Astrocyte (in vitro differentiated cells and primary cell): Measurements from ENCODE around the gene CCK. TPM values are rescaled to one million over a fixed set of nuclear protein-coding genes. Genes with fewer than 3 reads are reported as not detected.

ENCODE experiments used
- DNase-seq: peaks from one replicate; pipeline ENCODE4 v3.0.0-alpha.2; 2010; ENCODE audit warnings: low read depth
- FAIRE-seq: peaks from 2 replicates; lab custom pipeline; 2011; peaks lifted over from hg19 to GRCh38; lab: Jason Lieb, UNC
- H2AFZ ChIP-seq: 2 replicates; pipeline ENCODE4 v1.6.0; 2012; ENCODE audit warnings: low read depth, low read length, inconsistent platforms
- H3K27ac ChIP-seq: 2 replicates; pipeline ENCODE4 v1.5.1; 2011; ENCODE audit warnings: low read depth, low read length, inconsistent platforms
- H3K27me3 ChIP-seq: 2 replicates; pipeline ENCODE4 v1.6.0; 2011; ENCODE audit warnings: low read length, inconsistent platforms; ENCODE audit not compliant: insufficient read depth
- H3K36me3 ChIP-seq: 2 replicates; pipeline ENCODE4 v1.5.1; 2011; ENCODE audit warnings: low read length, inconsistent platforms; ENCODE audit not compliant: insufficient read depth
- H3K4me1 ChIP-seq: 2 replicates; pipeline ENCODE4 v1.5.1; 2011; ENCODE audit warnings: low read length, inconsistent platforms; ENCODE audit not compliant: insufficient read depth
- H3K4me2 ChIP-seq: 2 replicates; pipeline ENCODE4 v1.6.0; 2012; ENCODE audit warnings: low read length, inconsistent platforms
- H3K4me3 ChIP-seq: 2 replicates; pipeline ENCODE4 v1.5.1; 2011; ENCODE audit warnings: low read depth, mild to moderate bottlenecking, low read length, inconsistent platforms; ENCODE audit not compliant: insufficient read depth
- H3K79me2 ChIP-seq: 2 replicates; pipeline ENCODE4 v1.6.0; 2012; ENCODE audit warnings: mild to moderate bottlenecking, low read length, inconsistent platforms; ENCODE audit not compliant: insufficient read depth
- H3K9ac ChIP-seq: 2 replicates; pipeline ENCODE4 v1.6.0; 2012; ENCODE audit warnings: mild to moderate bottlenecking, low read length, inconsistent platforms
- H3K9me3 ChIP-seq: 2 replicates; pipeline ENCODE4 v1.5.1; 2012; ENCODE audit warnings: low read depth, mild to moderate bottlenecking, low read length, inconsistent platforms; ENCODE audit not compliant: insufficient read depth
- H4K20me1 ChIP-seq: 2 replicates; pipeline ENCODE4 v1.6.0; 2012; ENCODE audit warnings: low read length, inconsistent platforms; ENCODE audit not compliant: insufficient read depth
- H3K27ac Mint-ChIP-seq: one replicate; pipeline ENCODE4 v1.8.0; 2021; ENCODE audit warnings: mild to moderate bottlenecking, mixed read lengths; ENCODE audit not compliant: unreplicated experiment
- H3K27me3 Mint-ChIP-seq: one replicate; pipeline ENCODE4 v1.8.0; 2021; ENCODE audit warnings: low read depth, mixed read lengths; ENCODE audit not compliant: unreplicated experiment
- H3K36me3 Mint-ChIP-seq: one replicate; pipeline ENCODE4 v1.8.0; 2021; ENCODE audit warnings: low read depth, mixed read lengths; ENCODE audit not compliant: unreplicated experiment
- H3K4me1 Mint-ChIP-seq: one replicate; pipeline ENCODE4 v1.8.0; 2021; ENCODE audit warnings: low read depth, mixed read lengths; ENCODE audit not compliant: unreplicated experiment
- H3K4me3 Mint-ChIP-seq: one replicate; pipeline ENCODE4 v1.8.0; 2021; ENCODE audit warnings: mild to moderate bottlenecking, moderate library complexity, mixed read lengths; ENCODE audit not compliant: unreplicated experiment
- H3K9me3 Mint-ChIP-seq: one replicate; pipeline ENCODE4 v1.8.0; 2021; ENCODE audit warnings: mild to moderate bottlenecking, mixed read lengths; ENCODE audit not compliant: unreplicated experiment
- CTCF ChIP-seq: IDR thresholded peaks from 2 replicates; pipeline ENCODE4 v1.5.1; 2011; ENCODE audit warnings: low read depth, mild to moderate bottlenecking, inconsistent platforms, low read length, moderate library complexity; ENCODE audit not compliant: insufficient read depth
- EZH2 ChIP-seq: IDR thresholded peaks from 2 replicates; pipeline ENCODE4 v1.6.1; 2012; ENCODE audit warnings: mild to moderate bottlenecking, low read length, inconsistent platforms; ENCODE audit not compliant: insufficient read depth
- total RNA-seq: library from RNA; stranded (reverse); gene quantifications from 2 replicates; pipeline ENCODE4 v1.2.1, GENCODE V29; 2021

CCK gene
- total RNA-seq, 1 donor from 2014 or later = not detected

- no peak for FAIRE-seq
- no peak overlapping the region for H3K27ac Mint-ChIP-seq
- H3K4me2 ChIP-seq = no peak overlapping the region
Observed at GRCh38 chr3:42226470-42227425, 39.2 kb downstream of the CCK start.

GRCh38 chr3:42225486-42226363 lies 40.3 kb downstream of the CCK start:
- no peaks in the 10 kb centered on the region for H3K79me2 ChIP-seq
- DNase-seq (no peak), FAIRE-seq (no peak)
- no peak overlapping the region for H3K4me3 Mint-ChIP-seq
- H3K9ac ChIP-seq = no peak overlapping the region
- H4K20me1 ChIP-seq = no peaks in the 10 kb centered on the region
- no peak overlapping the region for H3K27ac Mint-ChIP-seq
- no peak for TF ChIP-seq EZH2
- no peak for TF ChIP-seq CTCF
- no peak overlapping the region for H2AFZ ChIP-seq
- no peaks in the 10 kb centered on the region for H3K27me3 Mint-ChIP-seq
- no peaks in the 10 kb centered on the region for H3K9me3 ChIP-seq
- H3K4me2 ChIP-seq = no peak overlapping the region
- no peaks in the 10 kb centered on the region for H3K9me3 Mint-ChIP-seq
- no peak overlapping the region for H3K4me3 ChIP-seq
- no peaks in the 10 kb centered on the region for H3K27me3 ChIP-seq
- H3K36me3 ChIP-seq = no peaks in the 10 kb centered on the region
- no peak overlapping the region for H3K27ac ChIP-seq
- peaks cover 2% of the 10 kb centered on the region for H3K4me1 Mint-ChIP-seq
- no peaks in the 10 kb centered on the region for H3K4me1 ChIP-seq
- peaks cover 13% of the 10 kb centered on the region for H3K36me3 Mint-ChIP-seq

More at GRCh38 chr3:42226470-42227425, 39.2 kb downstream of the CCK start:
- H3K4me3 Mint-ChIP-seq = no peak overlapping the region
- DNase-seq = no peak
- peaks cover 2% of the 10 kb centered on the region for H3K4me1 Mint-ChIP-seq
- H3K9me3 Mint-ChIP-seq = no peaks in the 10 kb centered on the region
- Histone ChIP-seq H3K4me1 (no peaks in the 10 kb centered on the region), H3K9me3 (no peaks in the 10 kb centered on the region), H4K20me1 (no peaks in the 10 kb centered on the region), H3K27ac (no peak overlapping the region), H3K36me3 (no peaks in the 10 kb centered on the region), H3K9ac (no peak overlapping the region), H3K79me2 (no peaks in the 10 kb centered on the region), H3K4me3 (no peak overlapping the region), H2AFZ (no peak overlapping the region), H3K27me3 (no peaks in the 10 kb centered on the region)
- H3K36me3 Mint-ChIP-seq = peaks cover 13% of the 10 kb centered on the region
- no peaks in the 10 kb centered on the region for H3K27me3 Mint-ChIP-seq
- TF ChIP-seq EZH2 (no peak), CTCF (no peak)
